Peyer's patch (tissue), 4 donors: Measurements from ENCODE around the gene ALOX5.

ENCODE experiments used
- CTCF ChIP-seq, 6 experiments: fragments of 450-650 bp in 4 of 6; fragments of 200-600 bp in 2 of 6; sonication (generic) in 1 of 6; IDR thresholded peaks; one replicate each; pipeline ENCODE4 v1.5.1; 2017 to 2019; ENCODE audit warnings: antibody characterized with exemption in 6 of 6, mild to moderate bottlenecking in 3 of 6, moderate library complexity in 1 of 6
- POLR2A ChIP-seq, 2 donors: fragments of 450-650 bp; IDR thresholded peaks; one replicate each; pipeline ENCODE4 v1.5.1; 2017; ENCODE audit warnings: antibody characterized with exemption in 2 of 2, mild to moderate bottlenecking in 2 of 2, moderate library complexity in 2 of 2

DNA sequence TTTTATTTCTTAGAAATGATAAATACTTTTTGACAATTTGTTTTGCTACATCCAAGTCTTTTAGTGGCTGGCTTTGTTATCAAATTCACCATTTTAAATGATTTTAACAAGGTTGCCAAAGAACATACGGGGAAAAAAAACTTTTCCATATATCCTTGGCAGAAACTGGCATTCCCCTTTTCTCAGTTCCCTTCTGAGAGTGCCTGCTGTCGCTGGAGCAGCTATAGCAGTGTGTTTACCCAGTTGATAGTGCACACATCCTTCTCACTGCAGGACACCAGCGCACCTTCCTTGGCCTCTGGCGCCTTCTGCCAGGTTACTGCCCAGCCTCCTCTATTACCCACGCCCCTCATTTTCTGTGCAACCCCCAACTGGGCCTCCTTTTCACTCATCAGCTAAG is 94.1 kb downstream of the ALOX5 start:
- TF ChIP-seq POLR2A (IDR thresholded peaks at IDR 0.05) (no peak), CTCF (IDR thresholded peaks at IDR 0.05) (no peak)
